Neutrophil (primary cell): ENCODE measurements around the gene REEP2.

Experiments
- H3K27ac ChIP-seq: fragments of 200-600 bp; sonication (generic); 2 replicates; pipeline ENCODE4 v1.5.1; 2016; ENCODE audit warnings: mild to moderate bottlenecking, moderate library complexity
- H3K27me3 ChIP-seq: fragments of 200-600 bp; sonication (generic); 2 replicates; pipeline ENCODE4 v1.6.0; 2016; ENCODE audit warnings: mild to moderate bottlenecking
- H3K36me3 ChIP-seq: fragments of 200-600 bp; sonication (generic); 2 replicates; pipeline ENCODE4 v1.5.1; 2017
- H3K4me1 ChIP-seq, 2 experiments: fragments of 200-600 bp in 1 of 2; sonication (generic) in 1 of 2; 1 replicate in 1 of 2; 2 replicates in 1 of 2; pipeline versions ENCODE4 v1.5.1 to v1.6.1; 2013 to 2016; ENCODE audit warnings: low read depth in 1 of 2, low read length in 1 of 2, mild to moderate bottlenecking in 1 of 2, moderate library complexity in 1 of 2; ENCODE audit not compliant: control insufficient read depth in 1 of 2, insufficient read depth in 1 of 2
- H3K4me3 ChIP-seq, 2 experiments: fragments of 200-600 bp in 1 of 2; sonication (generic) in 1 of 2; 1 replicate in 1 of 2; 2 replicates in 1 of 2; pipeline ENCODE4 v1.5.1; 2013 to 2016; ENCODE audit warnings: low read depth in 1 of 2, low read length in 1 of 2, mild to moderate bottlenecking in 1 of 2, moderate library complexity in 1 of 2
- H3K9me3 ChIP-seq: fragments of 200-600 bp; sonication (generic); 2 replicates; pipeline ENCODE4 v1.5.1; 2016
- TF ChIP-seq, protein P1 (sequence below): fragments of 200-600 bp; sonication (generic); IDR thresholded peaks from 2 replicates; pipeline ENCODE4 v1.5.1; 2016; ENCODE audit warnings: antibody characterized with exemption

REEP2 gene

DNA sequence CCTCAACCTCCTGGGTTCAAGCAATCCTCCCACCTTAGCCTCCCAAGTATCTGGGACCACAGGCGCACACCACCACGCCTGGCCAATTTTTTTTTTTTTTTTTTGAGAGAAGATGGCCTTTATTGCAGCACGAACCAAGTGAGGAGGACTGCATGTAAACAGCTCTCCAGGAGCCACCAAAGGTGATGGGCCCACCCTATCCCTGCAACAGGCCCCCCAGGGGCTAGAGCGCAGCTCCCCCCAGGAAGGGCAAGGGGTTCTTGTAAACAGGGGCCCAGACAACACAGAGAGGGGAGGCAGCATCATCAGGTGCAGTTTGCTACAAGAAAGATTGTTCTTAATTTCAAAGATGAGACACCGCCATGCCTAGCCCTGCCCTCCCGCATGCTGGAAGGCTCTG lies 13.9 kb downstream of the REEP2 start:
- Histone ChIP-seq H3K4me3 (no peak overlapping the region), H3K27ac (no peak overlapping the region), H3K27me3 (no peaks in the 10 kb centered on the region), H3K4me1 (peaks cover 0 to 5% of the 10 kb centered on the region in 2 experiments), H3K36me3 (no peaks in the 10 kb centered on the region), H3K9me3 (no peaks in the 10 kb centered on the region)
- TF ChIP-seq, protein P1, sequence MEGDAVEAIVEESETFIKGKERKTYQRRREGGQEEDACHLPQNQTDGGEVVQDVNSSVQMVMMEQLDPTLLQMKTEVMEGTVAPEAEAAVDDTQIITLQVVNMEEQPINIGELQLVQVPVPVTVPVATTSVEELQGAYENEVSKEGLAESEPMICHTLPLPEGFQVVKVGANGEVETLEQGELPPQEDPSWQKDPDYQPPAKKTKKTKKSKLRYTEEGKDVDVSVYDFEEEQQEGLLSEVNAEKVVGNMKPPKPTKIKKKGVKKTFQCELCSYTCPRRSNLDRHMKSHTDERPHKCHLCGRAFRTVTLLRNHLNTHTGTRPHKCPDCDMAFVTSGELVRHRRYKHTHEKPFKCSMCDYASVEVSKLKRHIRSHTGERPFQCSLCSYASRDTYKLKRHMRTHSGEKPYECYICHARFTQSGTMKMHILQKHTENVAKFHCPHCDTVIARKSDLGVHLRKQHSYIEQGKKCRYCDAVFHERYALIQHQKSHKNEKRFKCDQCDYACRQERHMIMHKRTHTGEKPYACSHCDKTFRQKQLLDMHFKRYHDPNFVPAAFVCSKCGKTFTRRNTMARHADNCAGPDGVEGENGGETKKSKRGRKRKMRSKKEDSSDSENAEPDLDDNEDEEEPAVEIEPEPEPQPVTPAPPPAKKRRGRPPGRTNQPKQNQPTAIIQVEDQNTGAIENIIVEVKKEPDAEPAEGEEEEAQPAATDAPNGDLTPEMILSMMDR, result no peak

- H3K36me3 ChIP-seq, result no peaks in the 10 kb centered on the region
- H3K27me3 ChIP-seq, result no peaks in the 10 kb centered on the region
- peaks cover 3 to 5% of the 10 kb centered on the region in 2 experiments for H3K4me1 ChIP-seq
- TF ChIP-seq, protein P1, result no peak
- H3K27ac ChIP-seq, result no peak overlapping the region
- H3K9me3 ChIP-seq, result no peaks in the 10 kb centered on the region
- no peak overlapping the region for H3K4me3 ChIP-seq
Measured at GRCh38 chr5:138453590-138453989, 14.7 kb downstream of the REEP2 start.

DNA sequence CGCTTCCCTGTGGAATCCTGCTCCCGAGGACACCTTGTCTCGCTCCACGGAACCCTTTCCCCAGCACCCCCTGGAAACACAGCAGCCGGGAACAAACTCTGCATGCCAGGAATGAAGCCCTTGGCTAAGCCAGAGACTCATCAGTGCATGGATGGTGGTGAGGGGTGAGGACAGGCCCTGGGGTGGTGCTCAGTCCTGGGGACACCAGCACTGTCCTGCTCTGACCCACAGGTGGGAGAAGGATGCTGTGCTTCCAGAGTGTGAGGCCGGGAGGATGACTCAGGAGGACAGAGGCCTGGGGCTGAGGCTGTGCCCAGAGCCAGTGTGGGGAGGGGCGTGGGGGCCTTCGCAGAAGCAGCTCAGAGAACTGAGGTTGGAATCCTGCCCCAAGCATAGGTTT lies 15.3 kb downstream of the REEP2 start:
- Histone ChIP-seq H3K27ac (no peak overlapping the region), H3K4me3 (no peak overlapping the region), H3K36me3 (no peaks in the 10 kb centered on the region), H3K9me3 (no peaks in the 10 kb centered on the region), H3K27me3 (no peaks in the 10 kb centered on the region), H3K4me1 (peaks cover 4 to 5% of the 10 kb centered on the region in 2 experiments)
- TF ChIP-seq, protein P1, result no peak

DNA sequence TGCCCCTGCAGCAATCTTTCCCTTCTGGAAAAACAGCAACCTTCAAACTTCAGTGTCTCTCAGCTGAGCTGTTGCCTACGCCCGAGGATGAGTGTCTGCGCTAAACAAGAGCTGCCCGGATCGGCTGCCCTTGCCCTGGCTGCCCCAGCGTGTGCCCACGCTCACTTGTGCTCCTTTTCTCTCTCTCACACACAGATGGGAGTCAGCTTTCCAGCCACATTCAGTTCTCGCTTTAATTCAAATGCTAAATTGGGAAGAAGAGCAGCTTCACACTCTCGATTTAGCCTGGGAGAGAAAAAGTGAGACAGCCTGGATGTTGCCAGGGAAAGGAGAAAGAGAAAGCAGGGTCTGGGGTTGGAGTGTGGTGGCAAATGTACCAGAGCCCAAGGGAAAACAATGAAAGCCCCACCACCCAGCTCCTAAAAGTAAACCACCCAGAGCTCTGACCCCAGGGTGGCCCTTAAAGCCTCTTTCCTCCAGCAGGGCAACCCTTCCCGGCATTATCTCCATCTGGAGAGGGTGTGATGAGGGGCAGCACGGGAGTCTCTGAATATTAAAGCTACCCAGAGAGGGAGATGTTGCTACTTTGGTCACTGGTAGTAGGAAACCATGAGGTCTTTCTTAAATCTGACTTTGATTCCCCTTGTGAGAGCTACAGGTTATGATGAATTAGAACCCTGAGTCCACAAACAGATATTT lies 16.5 kb downstream of the REEP2 start:
- Histone ChIP-seq H3K4me1 (peaks cover 0 to 4% of the 10 kb centered on the region in 2 experiments), H3K36me3 (no peaks in the 10 kb centered on the region), H3K4me3 (no peak overlapping the region), H3K9me3 (no peaks in the 10 kb centered on the region), H3K27ac (no peak overlapping the region), H3K27me3 (no peaks in the 10 kb centered on the region)
- TF ChIP-seq, protein P1, result no peak

DNA sequence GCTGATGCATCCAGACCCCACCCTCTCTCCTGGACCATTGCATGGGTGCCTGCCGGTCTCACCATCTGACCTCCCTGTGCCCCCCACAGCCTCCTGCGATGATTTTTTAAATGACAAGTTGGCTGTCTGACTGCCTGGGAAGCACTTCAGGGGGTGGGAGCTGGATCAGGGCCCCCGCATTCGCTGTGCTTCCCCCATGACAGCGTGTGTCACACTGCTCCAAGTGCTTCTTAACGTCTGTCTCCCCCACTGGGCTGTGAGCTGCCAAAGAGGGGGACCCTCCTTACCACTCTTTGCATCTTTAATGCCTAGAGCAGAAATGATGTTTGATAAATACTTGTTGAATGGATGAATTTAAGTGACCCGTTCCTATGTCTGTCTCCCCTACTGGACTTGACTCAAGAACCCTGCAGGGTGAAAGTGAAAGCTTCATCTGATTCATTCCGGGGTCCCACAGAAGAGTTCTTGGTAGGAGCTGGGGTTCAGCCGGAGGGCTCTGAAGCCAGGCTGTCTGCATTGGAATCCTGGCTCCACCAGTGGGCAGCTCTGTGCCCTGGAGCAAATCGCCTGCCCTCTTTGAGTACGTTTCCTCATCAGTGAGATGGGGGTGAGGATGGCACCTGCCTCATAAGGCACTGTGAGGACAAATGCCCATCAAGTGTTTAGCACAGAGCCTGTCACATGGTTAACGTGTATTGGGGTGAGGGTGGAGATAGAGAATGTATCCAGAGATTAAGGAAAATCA lies 18.8 kb downstream of the REEP2 start:
- H3K4me3 ChIP-seq, result no peak overlapping the region
- no peaks in the 10 kb centered on the region for H3K9me3 ChIP-seq
- no peaks in the 10 kb centered on the region for H3K27me3 ChIP-seq
- H3K27ac ChIP-seq, result no peak overlapping the region
- H3K36me3 ChIP-seq, result no peaks in the 10 kb centered on the region
- peaks cover 0 to 4% of the 10 kb centered on the region in 2 experiments for H3K4me1 ChIP-seq
- TF ChIP-seq, protein P1, result no peak
